GM21381 (cell line): ENCODE data around the gene ESCO1.

Experiments used
- ATAC-seq: cut with Tn5 transposase; IDR thresholded peaks from one replicate; pipeline ENCODE4 v1.9.1; 2021; ENCODE audit warnings: mild to moderate bottlenecking, moderate library complexity; ENCODE audit not compliant: unreplicated experiment

ESCO1 gene

GRCh38 chr18:21490748-21491147, 109.8 kb downstream of the ESCO1 start:
- no peak for ATAC-seq

GRCh38 chr18:21489919-21490495, 110.5 kb downstream of the ESCO1 start:
- ATAC-seq: no peak

- ATAC-seq: no peak
Measured at GRCh38 chr18:21489119-21489750, 111.3 kb downstream of the ESCO1 start.

- ATAC-seq: no peak
Measured at GRCh38 chr18:21486905-21487437, 113.5 kb downstream of the ESCO1 start.

GRCh38 chr18:21484851-21485636, 115.5 kb downstream of the ESCO1 start:
- ATAC-seq: no peak

GRCh38 chr18:21483051-21483450, 117.5 kb downstream of the ESCO1 start:
- no peak for ATAC-seq

- no peak for ATAC-seq
Measured at GRCh38 chr18:21481739-21482138, 118.8 kb downstream of the ESCO1 start.

GRCh38 chr18:21479721-21480120, 120.8 kb downstream of the ESCO1 start:
- no peak for ATAC-seq
